GM19193 (cell line): Measurements from ENCODE around the gene SLFNL1.

Source experiments
- POLR2A ChIP-seq: IDR thresholded peaks from 4 replicates; pipeline ENCODE4 v1.6.1; 2011; ENCODE audit not compliant: insufficient read depth, insufficient read length; ENCODE audit errors: extremely low read depth

The SLFNL1 gene

DNA sequence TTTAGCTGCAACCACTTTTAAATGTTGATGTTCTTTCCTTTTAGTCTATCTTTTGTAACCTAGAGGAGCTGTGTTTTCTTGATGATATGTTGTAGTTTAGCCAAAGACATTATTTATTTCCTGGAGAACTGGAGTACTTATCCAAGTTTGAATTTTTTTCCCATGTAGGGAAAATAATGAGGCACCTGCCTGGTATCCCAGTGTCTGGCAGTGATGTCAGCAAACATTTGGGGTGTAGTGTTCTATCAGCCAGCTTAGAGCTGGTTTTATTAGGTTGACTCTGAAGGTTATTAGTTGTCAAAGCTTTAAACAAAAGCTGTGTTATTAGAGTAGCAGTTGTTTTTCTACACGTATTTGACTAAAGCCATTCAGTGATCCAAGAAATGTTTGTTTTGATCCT lies 38.8 kb downstream of the SLFNL1 start:
- no peak for TF ChIP-seq POLR2A

DNA sequence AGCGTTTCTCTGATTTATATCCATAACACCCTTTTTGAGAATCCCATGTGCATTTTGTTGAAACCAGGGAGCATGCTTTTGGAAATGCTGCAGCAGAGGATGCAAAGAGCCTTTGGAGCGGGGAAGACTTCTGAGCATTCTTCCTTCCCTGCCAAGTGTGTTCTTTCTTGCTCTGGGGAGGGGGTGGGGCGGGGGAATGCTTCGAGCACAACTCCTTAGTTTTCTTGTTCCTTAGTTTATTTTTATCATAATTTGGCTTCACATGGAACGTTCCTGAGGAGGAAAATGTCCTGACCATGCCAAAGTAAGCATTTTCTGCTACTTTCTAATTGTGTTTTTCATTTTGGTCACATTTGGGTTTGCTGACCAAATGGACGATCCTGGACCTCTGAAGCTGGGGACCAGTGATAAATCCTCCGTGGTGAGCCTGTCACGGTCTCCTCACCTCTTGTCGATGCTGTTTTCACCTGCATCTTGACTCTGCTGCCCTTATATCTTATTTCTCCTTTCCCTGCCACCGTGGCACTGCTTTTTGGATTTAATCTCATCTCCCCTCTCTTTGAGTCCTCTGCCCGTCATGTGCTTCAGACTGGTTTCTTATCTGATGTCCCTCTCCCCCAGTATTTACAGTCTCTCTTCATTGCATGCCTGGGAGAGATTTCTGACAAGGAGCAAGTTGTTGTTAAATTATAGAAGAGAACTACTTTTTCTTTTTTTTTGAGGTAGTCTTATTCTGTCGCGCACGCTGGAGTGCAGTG lies 39.7 kb downstream of the SLFNL1 start:
- TF ChIP-seq POLR2A = no peak

GRCh38 chr1:40980453-40981121 lies 40.9 kb downstream of the SLFNL1 start:
- TF ChIP-seq POLR2A = no peak

- no peak for TF ChIP-seq POLR2A
Measured at GRCh38 chr1:40980068-40980452, 41.5 kb downstream of the SLFNL1 start.

DNA sequence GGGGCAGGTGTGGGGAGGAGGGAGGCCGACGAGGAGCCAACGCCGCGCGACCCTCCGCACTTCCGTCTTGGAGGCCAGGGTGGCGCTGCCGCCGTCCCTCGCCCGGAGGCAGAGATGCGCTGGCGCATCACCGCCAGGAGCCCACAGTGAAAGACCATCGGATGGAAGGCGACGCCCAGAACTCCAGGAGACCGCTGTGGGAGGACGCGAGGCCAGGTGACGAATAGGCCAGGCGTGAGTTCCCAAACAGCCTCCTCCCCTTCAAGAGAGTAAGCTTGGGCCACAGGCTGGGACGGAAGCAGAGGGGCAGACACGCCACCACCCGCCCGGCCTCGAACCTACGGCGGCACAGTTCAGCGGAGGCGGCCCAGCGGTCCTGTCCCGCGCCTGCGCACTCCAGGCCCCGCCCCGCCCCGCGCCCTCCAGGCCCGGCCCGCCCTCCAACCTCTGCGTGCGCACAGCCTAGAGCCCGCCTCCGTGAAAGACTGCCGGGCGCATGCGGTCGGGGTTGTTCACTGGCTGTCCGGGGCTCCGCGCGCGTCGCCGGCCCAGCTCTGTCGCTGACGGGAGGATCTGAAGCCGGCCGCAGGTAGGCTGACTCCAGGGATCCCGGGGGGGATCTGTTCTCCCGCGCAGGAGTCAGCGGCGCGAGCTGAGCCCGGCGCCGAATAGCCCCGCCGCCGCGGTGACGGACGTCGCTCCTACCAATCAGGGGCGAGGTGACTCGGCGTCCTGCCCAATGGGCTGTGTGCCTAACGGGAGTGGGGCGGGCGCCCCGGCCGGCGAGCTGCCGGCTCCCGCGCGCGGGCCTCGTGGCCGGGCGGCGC lies 42.1 kb downstream of the SLFNL1 start, which contains the start of gene CTPS1:
Gene CTPS1 (plus strand): TSS at position 456 of the 827 bp plus-strand sequence. CDS start 3,595 bp downstream, outside the sequence.
- TF ChIP-seq POLR2A = peak; percentile 84

GRCh38 chr1:40978886-40979240 lies 42.7 kb downstream of the SLFNL1 start:
- TF ChIP-seq POLR2A = no peak

DNA sequence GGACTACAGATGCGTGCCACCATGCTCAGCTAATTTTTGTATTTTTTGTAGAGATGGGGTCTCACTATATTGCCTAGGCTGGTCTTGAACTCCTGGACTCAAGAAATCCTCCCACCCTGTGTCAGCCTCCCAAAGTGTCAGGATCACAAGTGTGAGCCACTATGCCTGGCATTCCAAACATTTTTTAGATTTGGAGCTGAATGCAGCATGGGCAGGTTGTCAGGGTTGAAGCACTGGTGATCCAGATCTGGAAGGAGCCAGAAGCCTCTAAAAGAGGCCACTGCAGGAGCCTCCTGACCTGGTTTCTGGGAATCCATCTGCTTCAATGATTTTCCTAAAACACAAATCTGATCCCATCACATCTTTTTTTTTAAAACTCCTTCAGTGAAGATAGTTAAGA lies 43.8 kb downstream of the SLFNL1 start:
- TF ChIP-seq POLR2A = no peak

DNA sequence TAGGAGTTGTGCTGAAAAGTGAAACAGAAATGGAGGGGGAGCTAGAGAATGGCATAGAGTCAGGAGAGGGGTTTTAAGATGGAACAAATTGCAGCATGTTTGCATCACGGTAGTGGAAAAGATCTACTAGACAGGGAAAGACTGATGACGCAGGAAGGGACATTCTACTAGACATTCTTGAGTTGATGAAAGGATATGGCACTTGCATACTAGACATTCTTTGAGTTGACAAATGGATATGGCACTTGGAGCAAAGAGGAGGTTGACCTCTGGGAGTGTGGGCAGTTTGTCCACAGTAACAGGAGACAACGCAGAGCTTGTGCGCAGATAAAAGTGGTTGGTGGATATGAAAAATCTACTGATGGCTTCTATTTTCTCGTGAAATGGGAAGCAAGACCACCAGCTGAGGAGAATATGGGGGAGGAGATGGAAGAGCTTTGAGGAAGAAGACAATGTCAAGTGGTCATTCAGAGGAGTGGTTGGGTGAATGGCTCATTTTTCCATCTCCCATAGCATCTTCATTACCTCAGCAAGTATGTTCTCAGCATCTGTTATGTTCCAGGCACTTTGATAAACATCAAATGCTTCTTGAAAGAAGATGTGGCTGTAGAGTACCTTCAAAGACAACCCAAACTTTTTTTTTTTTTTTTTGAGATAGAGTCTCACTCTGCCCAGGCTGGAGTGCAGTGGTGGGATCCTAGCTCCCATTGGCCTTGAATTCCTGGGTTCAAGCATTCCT lies 44.4 kb downstream of the SLFNL1 start:
- TF ChIP-seq POLR2A = no peak

DNA sequence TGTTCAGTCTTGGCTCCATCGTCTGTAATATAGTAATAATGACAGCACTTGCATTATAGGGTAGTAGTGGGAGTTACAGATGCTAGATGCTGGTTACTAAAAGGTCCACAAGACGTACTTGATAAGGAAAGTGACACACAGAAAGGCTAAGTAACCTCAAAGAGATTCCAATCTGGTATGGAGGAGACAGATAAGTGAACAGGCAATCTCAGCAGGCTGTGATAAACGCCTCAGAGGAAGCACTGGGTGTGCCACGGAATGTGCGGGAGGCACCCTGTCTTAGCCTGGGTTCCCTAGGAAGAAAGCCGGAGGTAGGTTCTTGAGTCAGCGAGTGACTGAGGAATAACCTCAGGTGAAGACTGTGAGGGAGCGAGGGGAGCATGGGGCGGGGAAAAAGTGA lies 46.6 kb downstream of the SLFNL1 start:
- TF ChIP-seq POLR2A = no peak

GRCh38 chr1:40973912-40974311 lies 47.6 kb downstream of the SLFNL1 start:
- TF ChIP-seq POLR2A = no peak

GRCh38 chr1:40971966-40972365 lies 49.6 kb downstream of the SLFNL1 start:
- TF ChIP-seq POLR2A = no peak

GRCh38 chr1:40969445-40969844 lies 52.1 kb downstream of the SLFNL1 start:
- TF ChIP-seq POLR2A = no peak

- TF ChIP-seq POLR2A = no peak
Measured at GRCh38 chr1:40966417-40966816, 55.1 kb downstream of the SLFNL1 start.
